ENCODE results near the gene TOX3. TPM values are rescaled to one million over a fixed set of nuclear protein-coding genes. Genes with fewer than 3 reads are reported as not detected.

The TOX3 gene
- total RNA-seq, 1 donor from 2014 or later, result 54.8 TPM

GRCh38 chr16:52567193-52567592 is 20.2 kb upstream of the TOX3 start:
- H3K4me3 Mint-ChIP-seq (ENCODE audit: unreplicated experiment), result no peak overlapping the region
- no peaks in the 10 kb centered on the region for H3K27me3 Mint-ChIP-seq (ENCODE audit: unreplicated experiment)
- TF ChIP-seq CTCF (IDR thresholded peaks at IDR 0.05; ENCODE audit: partially characterized antibody, unreplicated experiment), result no peak
- no peaks in the 10 kb centered on the region for H3K9me3 Mint-ChIP-seq (ENCODE audit: unreplicated experiment)
- no peak for DNase-seq
- peaks cover 7% of the 10 kb centered on the region for H3K4me1 Mint-ChIP-seq (ENCODE audit: low read depth, unreplicated experiment)
- no peak overlapping the region for H3K27ac Mint-ChIP-seq (ENCODE audit: unreplicated experiment)
- H3K36me3 Mint-ChIP-seq (ENCODE audit: unreplicated experiment), result no peaks in the 10 kb centered on the region

- Mint-ChIP-seq H3K4me1 (ENCODE audit: low read depth, unreplicated experiment) (no peaks in the 10 kb centered on the region), H3K9me3 (ENCODE audit: unreplicated experiment) (no peaks in the 10 kb centered on the region), H3K27ac (ENCODE audit: unreplicated experiment) (no peak overlapping the region)
Measured at GRCh38 chr16:52563767-52564611, 17.0 kb upstream of the TOX3 start.

GRCh38 chr16:52562770-52563169 is 15.8 kb upstream of the TOX3 start:
- peaks cover 1% of the 10 kb centered on the region for H3K9me3 Mint-ChIP-seq (ENCODE audit: unreplicated experiment)
- no peak for DNase-seq
- no peaks in the 10 kb centered on the region for H3K27me3 Mint-ChIP-seq (ENCODE audit: unreplicated experiment)
- no peak overlapping the region for H3K27ac Mint-ChIP-seq (ENCODE audit: unreplicated experiment)
- no peaks in the 10 kb centered on the region for H3K36me3 Mint-ChIP-seq (ENCODE audit: unreplicated experiment)
- no peak for TF ChIP-seq CTCF (IDR thresholded peaks at IDR 0.05; ENCODE audit: partially characterized antibody, unreplicated experiment)
- H3K4me3 Mint-ChIP-seq (ENCODE audit: unreplicated experiment), result no peak overlapping the region
- H3K4me1 Mint-ChIP-seq (ENCODE audit: low read depth, unreplicated experiment), result no peaks in the 10 kb centered on the region

More at GRCh38 chr16:52563767-52564611, 17.0 kb upstream of the TOX3 start:
- Mint-ChIP-seq H3K4me3 (ENCODE audit: unreplicated experiment) (no peak overlapping the region), H3K36me3 (ENCODE audit: unreplicated experiment) (no peaks in the 10 kb centered on the region), H3K27me3 (ENCODE audit: unreplicated experiment) (no peaks in the 10 kb centered on the region)
- DNase-seq, result no peak
- no peak for TF ChIP-seq CTCF (IDR thresholded peaks at IDR 0.05; ENCODE audit: partially characterized antibody, unreplicated experiment)

- Mint-ChIP-seq H3K9me3 (ENCODE audit: unreplicated experiment) (peaks cover 1% of the 10 kb centered on the region), H3K27me3 (ENCODE audit: unreplicated experiment) (no peaks in the 10 kb centered on the region), H3K27ac (ENCODE audit: unreplicated experiment) (no peak overlapping the region), H3K36me3 (ENCODE audit: unreplicated experiment) (no peaks in the 10 kb centered on the region), H3K4me3 (ENCODE audit: unreplicated experiment) (no peak overlapping the region), H3K4me1 (ENCODE audit: low read depth, unreplicated experiment) (no peaks in the 10 kb centered on the region)
- no peak for DNase-seq
- TF ChIP-seq CTCF (IDR thresholded peaks at IDR 0.05; ENCODE audit: partially characterized antibody, unreplicated experiment), result no peak
Measured at GRCh38 chr16:52561910-52562741, 15.2 kb upstream of the TOX3 start.
